Naive B cell (primary cell): ENCODE results near the gene HPSE2. TPM values are rescaled to one million over a fixed set of nuclear protein-coding genes. Genes with fewer than 3 reads are reported as not detected.
A peak's percentile ranks its signal among the peaks of the same experiment; 100 is the strongest.

ENCODE experiments used
- ATAC-seq, 2 donors: fragments of 150-1000 bp; cut with Tn5 transposase; 2 replicates each; pipeline ENCODE4 v1.10.0; 2021; ENCODE audit warnings: low read depth in 2 of 2, mild to moderate bottlenecking in 2 of 2, moderate library complexity in 2 of 2
- DNase-seq: peaks from one replicate; pipeline ENCODE4 v3.0.0; 2022
- H3K27ac Mint-ChIP-seq, 6 donors: one replicate each; pipeline ENCODE4 v1.8.0; 2020 to 2022; ENCODE audit warnings: mild to moderate bottlenecking in 6 of 6, mixed read lengths in 6 of 6, moderate library complexity in 5 of 6, inconsistent platforms in 2 of 6
- H3K27me3 Mint-ChIP-seq, 3 donors: one replicate each; pipeline ENCODE4 v1.8.0; 2021 to 2022; ENCODE audit warnings: mixed read lengths in 3 of 3, mild to moderate bottlenecking in 1 of 3
- H3K36me3 Mint-ChIP-seq, 2 donors: one replicate each; pipeline ENCODE4 v1.8.0; 2020 to 2022; ENCODE audit warnings: mixed read lengths in 2 of 2, inconsistent platforms in 1 of 2, mild to moderate bottlenecking in 1 of 2
- H3K4me1 Mint-ChIP-seq, 3 donors: one replicate each; pipeline ENCODE4 v1.8.0; 2020 to 2022; ENCODE audit warnings: mixed read lengths in 3 of 3, inconsistent platforms in 1 of 3, mild to moderate bottlenecking in 1 of 3, moderate library complexity in 1 of 3
- H3K4me3 Mint-ChIP-seq, 8 donors: one replicate each; pipeline ENCODE4 v1.8.0; 2020 to 2022; ENCODE audit warnings: mild to moderate bottlenecking in 8 of 8, mixed read lengths in 8 of 8, moderate library complexity in 8 of 8, inconsistent platforms in 2 of 8
- H3K9me3 Mint-ChIP-seq, 7 donors: one replicate each; pipeline ENCODE4 v1.8.0; 2020 to 2022; ENCODE audit warnings: mixed read lengths in 7 of 7, mild to moderate bottlenecking in 5 of 7, inconsistent platforms in 2 of 7, moderate library complexity in 1 of 7
- polyA plus RNA-seq, 6 donors: library from polyadenylated mRNA; unstranded; fragments of 300-500 nt; fragmentation: Illumina TruSeq; gene quantifications; one replicate each; pipeline ENCODE4 v1.2.3, GENCODE V29; 2021; ENCODE audit warnings: low read depth in 6 of 6

The HPSE2 gene
- polyA plus RNA-seq, 6 donors from 2014 or later: not detected

- Mint-ChIP-seq H3K4me3 (no peak overlapping the region), H3K36me3 (no peaks in the 10 kb centered on the region), H3K4me1 (no peaks in the 10 kb centered on the region), H3K27ac (no peak overlapping the region), H3K9me3 (peaks cover 5 to 48% (median 26%) of the 10 kb centered on the region in 7 donors), H3K27me3 (peaks cover 10 to 14% (median 12%) of the 10 kb centered on the region in 3 donors)
- DNase-seq (no peak), ATAC-seq (no peak)
Observed at GRCh38 chr10:99124376-99124775, 111.3 kb downstream of the HPSE2 start.

DNA sequence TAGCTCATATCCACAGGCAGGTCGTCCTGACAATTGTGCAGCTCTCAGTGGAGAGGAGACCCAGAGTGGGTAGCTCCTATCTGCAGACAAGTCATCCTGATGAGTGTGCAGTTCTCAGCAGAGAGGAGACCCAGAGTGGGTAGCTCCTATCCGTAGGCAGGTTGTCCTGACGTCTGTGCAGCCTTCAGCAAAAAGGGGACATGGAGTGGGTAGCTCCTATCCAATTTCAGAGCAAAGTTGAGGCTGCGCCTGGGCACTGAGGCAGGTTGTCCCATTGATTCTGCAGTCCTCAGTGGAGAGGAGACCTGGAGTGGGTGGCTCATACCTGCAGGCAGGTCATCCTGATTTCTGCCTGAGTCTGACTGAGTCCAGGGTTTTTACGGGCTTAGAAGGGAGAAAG is 111.8 kb downstream of the HPSE2 start:
- peaks cover 5 to 47% (median 25%) of the 10 kb centered on the region in 7 donors for H3K9me3 Mint-ChIP-seq
- H3K4me1 Mint-ChIP-seq: no peaks in the 10 kb centered on the region
- no peaks in the 10 kb centered on the region for H3K36me3 Mint-ChIP-seq
- ATAC-seq (no peak), DNase-seq (no peak)
- H3K27ac Mint-ChIP-seq: no peak overlapping the region
- peaks cover 9 to 10% (median 9%) of the 10 kb centered on the region in 3 donors for H3K27me3 Mint-ChIP-seq
- no peak overlapping the region for H3K4me3 Mint-ChIP-seq

DNA sequence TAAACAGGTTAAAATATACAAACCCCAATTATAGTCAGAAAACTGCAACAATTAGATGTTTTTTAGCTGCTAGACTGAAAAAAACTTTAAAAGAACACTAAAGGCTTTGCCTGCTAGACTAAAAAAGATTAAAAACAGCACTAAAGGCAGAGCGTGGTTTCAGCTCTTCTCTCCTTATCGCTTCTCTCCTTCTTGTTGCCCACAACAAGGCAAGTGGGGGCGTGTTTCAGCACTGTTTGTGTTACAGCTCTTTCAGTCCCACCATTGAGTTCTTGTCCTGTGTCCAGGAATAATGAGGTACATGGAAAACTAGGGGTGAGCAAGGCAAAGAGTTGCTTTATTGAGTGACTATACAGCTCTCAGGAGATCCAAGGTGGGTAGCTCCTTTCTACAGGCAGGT is 112.3 kb downstream of the HPSE2 start:
- Mint-ChIP-seq H3K4me3 (no peak overlapping the region), H3K9me3 (peaks cover 5 to 42% (median 22%) of the 10 kb centered on the region in 7 donors), H3K27me3 (peaks cover 4 to 10% (median 9%) of the 10 kb centered on the region in 3 donors), H3K4me1 (no peaks in the 10 kb centered on the region), H3K27ac (no peak overlapping the region), H3K36me3 (no peaks in the 10 kb centered on the region)
- DNase-seq (no peak), ATAC-seq (no peak)

- H3K4me1 Mint-ChIP-seq: no peaks in the 10 kb centered on the region
- no peaks in the 10 kb centered on the region for H3K36me3 Mint-ChIP-seq
- H3K4me3 Mint-ChIP-seq: no peak overlapping the region
- H3K27ac Mint-ChIP-seq: no peak overlapping the region
- ATAC-seq: no peak
- peaks cover 12 to 17% (median 12%) of the 10 kb centered on the region in 3 donors for H3K27me3 Mint-ChIP-seq
- no peak for DNase-seq
- peaks cover 0 to 21% (median 5%) of the 10 kb centered on the region in 7 donors for H3K9me3 Mint-ChIP-seq
Observed at GRCh38 chr10:99119258-99119748, 116.3 kb downstream of the HPSE2 start.

GRCh38 chr10:99115703-99116102 is 119.9 kb downstream of the HPSE2 start:
- ATAC-seq (no peak), DNase-seq (no peak)
- Mint-ChIP-seq H3K4me3 (no peak overlapping the region), H3K27me3 (peaks cover 12 to 18% (median 17%) of the 10 kb centered on the region in 3 donors), H3K27ac (no peak overlapping the region), H3K36me3 (no peaks in the 10 kb centered on the region), H3K9me3 (peaks cover 0 to 12% (median 2%) of the 10 kb centered on the region in 7 donors), H3K4me1 (no peaks in the 10 kb centered on the region)

DNA sequence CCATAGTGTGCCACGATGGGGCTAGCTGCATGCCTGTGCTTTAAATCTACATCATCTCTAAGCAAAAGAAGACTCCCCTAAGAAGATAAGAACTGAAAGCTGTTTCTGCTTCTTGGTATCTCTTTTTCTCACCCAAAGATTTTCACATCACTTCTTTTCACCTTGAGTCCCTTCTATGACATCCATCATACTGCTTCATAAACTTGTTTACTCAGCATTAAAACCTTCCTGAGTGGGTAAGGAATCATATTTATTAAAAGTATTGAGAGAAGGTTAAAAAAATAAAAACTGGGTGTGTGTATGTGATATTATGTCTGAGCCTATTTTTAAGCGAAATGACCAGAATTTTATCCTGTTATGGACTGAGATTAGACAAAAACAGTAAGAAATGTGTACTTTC is 150.3 kb downstream of the HPSE2 start:
- H3K27me3 Mint-ChIP-seq: peaks cover 0 to 4% (median 0%) of the 10 kb centered on the region in 3 donors
- H3K36me3 Mint-ChIP-seq: no peaks in the 10 kb centered on the region
- DNase-seq (no peak), ATAC-seq (no peak)
- H3K9me3 Mint-ChIP-seq: peaks cover 0 to 3% (median 0%) of the 10 kb centered on the region in 7 donors
- H3K4me3 Mint-ChIP-seq: no peak overlapping the region
- H3K27ac Mint-ChIP-seq: no peak overlapping the region
- peaks cover 0 to 4% (median 0%) of the 10 kb centered on the region in 3 donors for H3K4me1 Mint-ChIP-seq

- Mint-ChIP-seq H3K9me3 (peaks cover 0 to 3% (median 0%) of the 10 kb centered on the region in 7 donors), H3K27me3 (peaks cover 0 to 4% (median 0%) of the 10 kb centered on the region in 3 donors), H3K4me3 (no peak overlapping the region), H3K4me1 (peaks cover 0 to 4% (median 0%) of the 10 kb centered on the region in 3 donors), H3K36me3 (no peaks in the 10 kb centered on the region), H3K27ac (no peak overlapping the region)
- DNase-seq (no peak), ATAC-seq (no peak)
Observed at GRCh38 chr10:99084161-99084560, 151.5 kb downstream of the HPSE2 start.

DNA sequence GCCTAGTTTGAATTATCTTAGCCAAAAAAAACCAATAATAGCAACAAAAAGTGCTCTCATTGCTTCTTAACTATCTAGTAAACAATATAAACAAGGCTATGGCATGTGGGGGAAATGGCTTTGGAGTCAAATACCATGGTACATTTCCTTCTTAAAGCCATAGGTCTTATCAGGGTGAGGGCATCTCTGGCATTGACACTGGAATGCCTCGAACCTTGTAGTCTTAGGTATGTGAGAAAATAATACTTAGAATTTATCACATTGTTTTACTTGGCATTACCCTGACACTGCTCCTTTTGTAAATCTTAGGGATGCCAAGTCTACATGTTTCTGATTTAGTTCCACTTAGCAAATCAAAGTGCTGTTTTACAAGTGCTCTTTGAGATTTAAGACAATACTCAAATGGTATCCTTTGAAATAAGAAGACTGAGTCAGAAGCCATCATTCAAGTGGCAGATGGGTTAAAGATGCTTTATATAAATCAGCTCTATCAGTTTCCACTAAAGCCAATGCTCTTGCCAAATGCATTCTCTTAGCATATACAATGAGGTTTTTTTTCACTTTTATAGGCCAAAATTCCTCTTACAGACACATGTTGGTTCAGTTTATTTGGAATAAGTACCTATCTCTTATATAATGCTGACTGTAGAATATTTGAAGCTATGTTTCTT is 155.2 kb downstream of the HPSE2 start:
- Mint-ChIP-seq H3K27me3 (peaks cover 0 to 15% (median 10%) of the 10 kb centered on the region in 3 donors), H3K27ac (no peak overlapping the region), H3K4me1 (no peaks in the 10 kb centered on the region), H3K4me3 (no peak overlapping the region), H3K9me3 (peaks cover 0 to 9% (median 4%) of the 10 kb centered on the region in 7 donors), H3K36me3 (no peaks in the 10 kb centered on the region)
- DNase-seq (no peak), ATAC-seq (no peak)

DNA sequence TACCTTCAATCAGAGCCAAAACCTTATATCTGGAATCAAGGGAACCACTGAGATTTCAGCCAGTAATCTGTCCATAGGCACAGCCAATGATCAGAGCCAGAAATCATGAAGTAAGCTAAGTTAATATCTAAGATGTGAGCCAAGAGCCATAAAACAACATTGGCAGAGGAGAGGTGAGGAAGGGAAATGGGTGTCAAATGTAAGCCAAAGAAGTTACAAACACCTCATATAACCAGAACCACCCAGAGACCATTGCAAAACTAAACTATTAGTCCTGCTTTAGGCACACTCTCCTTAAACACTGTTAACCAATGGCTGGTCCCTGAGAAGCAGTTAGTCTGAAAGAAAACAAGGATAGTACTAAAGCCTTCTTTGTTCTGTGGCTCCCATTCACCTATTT is 173.1 kb downstream of the HPSE2 start:
- Mint-ChIP-seq H3K4me1 (no peaks in the 10 kb centered on the region), H3K27ac (no peak overlapping the region), H3K27me3 (peaks cover 0 to 5% (median 5%) of the 10 kb centered on the region in 3 donors), H3K4me3 (no peak overlapping the region), H3K9me3 (peaks cover 0 to 17% (median 4%) of the 10 kb centered on the region in 7 donors), H3K36me3 (no peaks in the 10 kb centered on the region)
- DNase-seq (no peak), ATAC-seq (no peak)

- H3K36me3 Mint-ChIP-seq: no peaks in the 10 kb centered on the region
- H3K27ac Mint-ChIP-seq: no peak overlapping the region
- no peaks in the 10 kb centered on the region for H3K4me1 Mint-ChIP-seq
- peaks cover 0 to 13% (median 5%) of the 10 kb centered on the region in 3 donors for H3K27me3 Mint-ChIP-seq
- no peak for DNase-seq
- H3K4me3 Mint-ChIP-seq: no peak overlapping the region
- no peak for ATAC-seq
- peaks cover 0 to 15% (median 0%) of the 10 kb centered on the region in 7 donors for H3K9me3 Mint-ChIP-seq
Observed at GRCh38 chr10:99058762-99059161, 176.9 kb downstream of the HPSE2 start.

DNA sequence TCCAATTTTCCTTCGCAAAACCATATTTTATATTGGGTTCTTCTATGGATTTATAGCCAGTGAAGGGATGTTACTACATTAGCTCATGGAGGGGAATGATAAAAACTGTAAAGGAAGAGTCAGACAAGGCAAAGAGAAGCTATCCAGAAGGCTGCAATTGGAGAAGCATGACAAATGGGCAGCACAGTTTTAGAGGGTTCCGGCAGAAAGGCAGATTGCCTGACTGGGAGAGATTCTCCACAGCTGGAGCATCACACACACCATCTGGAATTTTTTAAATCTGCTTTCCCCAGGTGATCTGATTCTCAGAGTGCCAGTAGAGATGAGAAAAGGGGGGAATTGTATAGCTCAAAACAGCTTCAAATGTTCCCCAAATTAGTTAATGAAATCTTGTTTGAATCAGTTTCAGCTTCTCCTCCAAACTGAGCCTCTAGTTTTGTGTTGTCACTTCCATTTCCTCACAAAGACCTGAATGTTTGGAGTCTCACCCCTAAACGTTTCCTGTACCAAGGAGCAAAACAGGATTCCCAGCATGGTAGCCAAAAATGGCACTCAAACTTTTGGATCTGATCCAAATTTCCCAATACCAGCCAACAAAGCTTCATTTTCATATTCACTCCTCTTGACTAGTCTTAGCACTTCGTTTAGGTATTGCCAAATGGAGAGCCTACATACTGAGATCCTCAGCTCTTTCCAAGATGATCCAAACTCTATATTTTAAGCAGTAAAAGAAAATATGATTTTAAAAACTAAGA is 177.5 kb downstream of the HPSE2 start:
- no peak for ATAC-seq
- no peak overlapping the region for H3K4me3 Mint-ChIP-seq

GRCh38 chr10:99045671-99046070 is 190.0 kb downstream of the HPSE2 start:
- no peaks in the 10 kb centered on the region for H3K4me1 Mint-ChIP-seq
- peaks cover 9 to 47% (median 28%) of the 10 kb centered on the region in 7 donors for H3K9me3 Mint-ChIP-seq
- no peaks in the 10 kb centered on the region for H3K36me3 Mint-ChIP-seq
- DNase-seq: no peak
- no peak for ATAC-seq
- no peak overlapping the region for H3K4me3 Mint-ChIP-seq
- no peak overlapping the region for H3K27ac Mint-ChIP-seq
- H3K27me3 Mint-ChIP-seq: peaks cover 0 to 21% (median 13%) of the 10 kb centered on the region in 3 donors

More for the DNA sequence above, 177.5 kb downstream of the HPSE2 start:
- DNase-seq: no peak
- Mint-ChIP-seq H3K36me3 (no peaks in the 10 kb centered on the region), H3K27me3 (peaks cover 0 to 9% (median 2%) of the 10 kb centered on the region in 3 donors), H3K27ac (no peak overlapping the region), H3K4me1 (no peaks in the 10 kb centered on the region), H3K9me3 (peaks cover 0 to 15% (median 0%) of the 10 kb centered on the region in 7 donors)

GRCh38 chr10:99042051-99042771 is 193.4 kb downstream of the HPSE2 start:
- Mint-ChIP-seq H3K27me3 (peaks cover 0 to 17% (median 2%) of the 10 kb centered on the region in 3 donors), H3K4me3 (no peak overlapping the region), H3K27ac (peak overlapping the region in 1 of 6 donors; percentile 63), H3K4me1 (no peaks in the 10 kb centered on the region), H3K9me3 (peaks cover 7 to 45% (median 28%) of the 10 kb centered on the region in 7 donors), H3K36me3 (no peaks in the 10 kb centered on the region)
- no peak for DNase-seq
- ATAC-seq: no peak
